BE2C (cell line): ENCODE data around the gene SLC25A2.
"Not testable (repeated sequence)": the region's sequence is repeated elsewhere in the genome, so short reads cannot be mapped to it uniquely, and the experiment has no call there.

Experiments
- DNase-seq: peaks from one replicate; pipeline ENCODE4 v3.0.0-alpha.2; 2020
- H3K27me3 ChIP-seq: fragments of 250-450 bp; sonication (Bioruptor Pico); 2 replicates; pipeline ENCODE4 v1.5.1; 2020; ENCODE audit warnings: mild to moderate bottlenecking
- H3K36me3 ChIP-seq: fragments of 250-450 bp; sonication (Bioruptor Pico); 2 replicates; pipeline ENCODE4 v1.5.1; 2020; ENCODE audit warnings: mild to moderate bottlenecking
- H3K4me1 ChIP-seq: fragments of 250-450 bp; sonication (Bioruptor Pico); 2 replicates; pipeline ENCODE4 v1.5.1; 2020
- H3K4me3 ChIP-seq: 2 replicates; pipeline ENCODE4 v1.5.1; 2011; ENCODE audit warnings: low read depth, low read length
- H3K9me3 ChIP-seq: fragments of 250-450 bp; sonication (Bioruptor Pico); 2 replicates; pipeline ENCODE4 v1.5.1; 2020
- TF ChIP-seq, protein P1 (sequence below): IDR thresholded peaks from 2 replicates; pipeline ENCODE4 v1.5.1; 2012; ENCODE audit warnings: mild to moderate bottlenecking, low read depth, low read length

Gene SLC25A2

DNA sequence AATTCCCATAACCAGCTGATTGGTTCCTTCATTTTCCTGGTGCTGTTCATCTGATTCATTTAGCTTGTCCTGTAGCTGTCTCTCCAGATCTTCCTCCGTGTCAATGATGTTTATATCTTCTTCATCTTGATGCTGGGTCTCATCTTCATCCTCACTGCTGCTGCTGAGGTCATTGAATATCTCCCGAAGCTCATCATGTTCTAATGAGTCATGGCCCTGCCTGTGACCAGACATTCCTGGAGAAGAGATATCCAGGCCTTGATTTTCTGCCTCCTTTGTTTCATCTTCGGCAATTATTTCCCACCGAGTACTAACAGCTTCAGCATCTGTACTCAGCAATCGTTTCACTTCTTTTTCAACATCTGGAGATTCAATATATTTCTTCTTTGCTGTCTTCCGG, 15.4 kb upstream of the SLC25A2 start:
- TF ChIP-seq, protein P1, sequence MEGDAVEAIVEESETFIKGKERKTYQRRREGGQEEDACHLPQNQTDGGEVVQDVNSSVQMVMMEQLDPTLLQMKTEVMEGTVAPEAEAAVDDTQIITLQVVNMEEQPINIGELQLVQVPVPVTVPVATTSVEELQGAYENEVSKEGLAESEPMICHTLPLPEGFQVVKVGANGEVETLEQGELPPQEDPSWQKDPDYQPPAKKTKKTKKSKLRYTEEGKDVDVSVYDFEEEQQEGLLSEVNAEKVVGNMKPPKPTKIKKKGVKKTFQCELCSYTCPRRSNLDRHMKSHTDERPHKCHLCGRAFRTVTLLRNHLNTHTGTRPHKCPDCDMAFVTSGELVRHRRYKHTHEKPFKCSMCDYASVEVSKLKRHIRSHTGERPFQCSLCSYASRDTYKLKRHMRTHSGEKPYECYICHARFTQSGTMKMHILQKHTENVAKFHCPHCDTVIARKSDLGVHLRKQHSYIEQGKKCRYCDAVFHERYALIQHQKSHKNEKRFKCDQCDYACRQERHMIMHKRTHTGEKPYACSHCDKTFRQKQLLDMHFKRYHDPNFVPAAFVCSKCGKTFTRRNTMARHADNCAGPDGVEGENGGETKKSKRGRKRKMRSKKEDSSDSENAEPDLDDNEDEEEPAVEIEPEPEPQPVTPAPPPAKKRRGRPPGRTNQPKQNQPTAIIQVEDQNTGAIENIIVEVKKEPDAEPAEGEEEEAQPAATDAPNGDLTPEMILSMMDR, result no peak
- H3K4me1 ChIP-seq, result no peaks in the 10 kb centered on the region
- H3K36me3 ChIP-seq, result peaks cover 54% of the 10 kb centered on the region
- peak overlapping the region; percentile 100 for H3K4me3 ChIP-seq
- H3K9me3 ChIP-seq, result peaks cover 11% of the 10 kb centered on the region
- no peaks in the 10 kb centered on the region for H3K27me3 ChIP-seq
- no peak for DNase-seq

DNA sequence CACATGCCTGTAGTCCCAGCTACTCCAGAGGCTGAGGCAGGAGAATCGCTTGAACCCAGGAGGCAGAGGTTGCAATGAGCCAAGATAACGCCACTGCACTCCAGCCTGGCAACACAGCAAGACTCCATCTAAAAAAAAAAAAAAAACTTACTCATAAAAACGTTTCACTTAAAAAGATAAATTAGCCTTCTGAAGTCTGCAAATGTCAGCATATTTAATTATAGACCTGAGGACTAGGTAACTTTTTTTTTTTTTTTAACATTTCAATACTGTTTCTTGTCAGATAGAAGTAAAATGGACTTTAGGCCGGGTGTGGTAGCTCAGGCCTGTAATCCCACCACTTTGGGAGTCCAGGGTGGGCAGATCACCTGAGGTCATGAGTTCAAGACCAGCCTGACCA, 13.1 kb upstream of the SLC25A2 start:
- DNase-seq, H3K4me1 ChIP-seq, H3K4me3 ChIP-seq, H3K27me3 ChIP-seq: not testable (repeated sequence)
- peaks cover 11% of the 10 kb centered on the region for H3K9me3 ChIP-seq
- peaks cover 54% of the 10 kb centered on the region for H3K36me3 ChIP-seq

DNA sequence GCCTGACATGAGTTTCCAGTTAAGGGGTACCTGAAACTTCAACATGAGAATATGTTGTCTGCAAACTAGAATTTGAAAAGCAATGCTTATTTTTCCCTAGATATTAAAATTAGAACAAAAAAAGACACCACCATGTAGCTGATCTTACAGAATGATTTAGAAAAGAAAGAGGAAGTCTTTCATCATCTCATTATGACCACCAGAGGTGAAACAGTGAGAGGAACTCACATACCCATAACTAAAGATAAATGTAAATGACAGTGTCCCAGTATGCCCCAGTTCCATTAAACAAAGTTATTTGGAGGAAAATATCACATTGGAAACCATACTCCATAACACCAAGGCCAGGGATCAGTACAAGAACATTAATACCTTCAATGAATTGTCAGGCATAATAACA, 9.9 kb upstream of the SLC25A2 start:
- Histone ChIP-seq H3K9me3 (no peaks in the 10 kb centered on the region; the same call in 1 of the 2 replicates), H3K4me1 (no peaks in the 10 kb centered on the region), H3K36me3 (peaks cover 41% of the 10 kb centered on the region), H3K4me3 (no peak overlapping the region), H3K27me3 (no peaks in the 10 kb centered on the region)
- no peak for DNase-seq
- TF ChIP-seq, protein P1, result no peak

DNA sequence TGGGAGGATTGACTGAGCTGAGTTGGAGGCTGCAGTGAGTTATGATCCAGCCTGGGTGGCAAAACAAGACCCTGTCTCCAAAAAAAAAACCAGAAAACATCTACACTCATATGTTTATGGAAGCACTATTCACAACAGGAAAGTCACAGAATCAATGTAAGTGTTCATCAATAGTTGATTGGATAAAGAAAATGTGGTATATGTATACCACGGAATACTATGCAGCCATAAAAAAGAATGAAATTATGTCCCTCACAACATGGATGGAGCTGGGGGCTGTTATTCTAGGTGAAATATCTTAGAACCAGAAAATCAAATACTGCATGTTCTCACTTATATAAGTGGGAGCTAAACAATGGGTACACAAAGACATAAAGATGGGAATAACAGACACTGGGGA, 2.8 kb upstream of the SLC25A2 start:
- TF ChIP-seq, protein P1, result no peak
- no peak for DNase-seq
- H3K9me3 ChIP-seq, result no peaks in the 10 kb centered on the region
- no peaks in the 10 kb centered on the region for H3K36me3 ChIP-seq
- no peaks in the 10 kb centered on the region for H3K27me3 ChIP-seq
- H3K4me3 ChIP-seq, result no peak overlapping the region
- H3K4me1 ChIP-seq, result no peaks in the 10 kb centered on the region

DNA sequence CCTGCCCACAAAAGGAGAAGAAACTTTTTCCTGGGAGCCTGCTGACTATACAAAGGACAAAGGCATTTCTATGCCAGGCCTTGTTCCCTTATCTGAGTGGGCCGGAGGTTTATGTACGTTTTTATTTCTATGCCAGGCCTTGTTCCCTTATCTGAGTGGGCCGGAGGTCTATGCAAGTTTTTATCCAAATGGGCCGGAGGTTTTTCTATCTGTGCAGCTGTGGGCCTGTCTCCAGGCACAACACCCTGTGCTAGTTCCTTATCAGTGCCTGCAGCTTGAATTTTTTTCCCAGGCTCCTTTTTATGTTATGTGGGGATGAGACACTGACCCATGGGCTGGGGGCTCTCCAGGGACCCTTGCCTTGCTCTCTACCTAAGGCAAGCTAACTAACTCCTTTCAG, 5.5 kb downstream of the SLC25A2 start:
- H3K4me3 ChIP-seq, result no peak overlapping the region
- peak; percentile 25 for DNase-seq
- H3K27me3 ChIP-seq, result no peaks in the 10 kb centered on the region
- no peaks in the 10 kb centered on the region for H3K9me3 ChIP-seq
- no peaks in the 10 kb centered on the region for H3K36me3 ChIP-seq
- TF ChIP-seq, protein P1, result no peak
- H3K4me1 ChIP-seq, result no peaks in the 10 kb centered on the region

DNA sequence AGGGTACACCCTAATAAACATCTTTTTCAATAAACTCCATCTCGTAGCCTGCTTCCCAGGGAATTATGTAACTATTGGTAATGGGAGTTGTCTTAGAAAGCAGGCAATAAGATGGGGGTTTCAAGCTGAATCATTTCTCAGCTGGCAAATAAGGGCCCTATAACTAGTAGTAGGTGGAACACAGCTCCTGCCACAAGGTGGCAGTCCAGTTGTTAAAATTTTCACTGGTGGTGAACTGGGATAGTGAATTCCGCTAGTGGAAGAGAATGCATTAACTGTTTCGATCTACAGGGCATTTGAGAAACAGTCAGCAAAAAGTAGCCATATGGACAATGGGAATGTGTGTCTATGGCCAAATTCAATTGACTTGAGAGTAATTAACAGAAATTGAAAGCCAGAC, 30.9 kb downstream of the SLC25A2 start:
- Histone ChIP-seq H3K4me3 (no peak overlapping the region), H3K36me3 (no peaks in the 10 kb centered on the region), H3K4me1 (no peaks in the 10 kb centered on the region), H3K27me3 (no peaks in the 10 kb centered on the region; the same call in 1 of the 2 replicates), H3K9me3 (peaks cover 2% of the 10 kb centered on the region)
- TF ChIP-seq, protein P1, result peak; percentile 66
- peak; percentile 42 for DNase-seq

DNA sequence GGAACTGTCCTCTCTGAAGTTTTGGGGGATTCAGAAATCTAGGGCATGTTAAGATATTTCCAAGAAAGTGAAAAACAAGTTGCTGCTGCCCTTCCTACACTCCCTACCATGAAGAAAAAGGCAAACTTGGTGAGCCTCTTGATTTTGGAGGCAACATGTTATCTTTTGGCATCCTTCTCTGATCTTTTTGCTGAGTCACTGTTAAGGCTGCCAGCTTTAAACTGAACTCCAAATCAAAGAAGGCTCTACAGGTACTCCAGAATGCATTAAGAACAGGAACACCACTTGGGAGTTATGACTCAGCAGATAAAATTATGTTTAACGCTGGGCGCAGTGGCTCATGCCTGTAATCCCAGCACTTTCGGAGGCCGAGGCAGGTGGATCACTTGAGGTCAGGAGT, 34.7 kb downstream of the SLC25A2 start:
- peaks cover 2% of the 10 kb centered on the region for H3K9me3 ChIP-seq
- TF ChIP-seq, protein P1, result no peak
- no peaks in the 10 kb centered on the region for H3K36me3 ChIP-seq
- H3K27me3 ChIP-seq, result no peaks in the 10 kb centered on the region; the same call in 1 of the 2 replicates
- no peak for DNase-seq
- H3K4me3 ChIP-seq, result no peak overlapping the region
- H3K4me1 ChIP-seq, result no peaks in the 10 kb centered on the region
